Nephron progenitor cell (in vitro differentiated cells): ENCODE results near the gene PAXIP1.

ENCODE experiments used
- DNase-seq: peaks from one replicate; pipeline ENCODE4 v3.0.0; 2021
- H3K27ac Mint-ChIP-seq: 2 replicates; pipeline ENCODE4 v1.8.0; 2021; ENCODE audit warnings: mild to moderate bottlenecking, moderate library complexity, mixed read lengths
- H3K27me3 Mint-ChIP-seq: 2 replicates; pipeline ENCODE4 v1.8.0; 2021; ENCODE audit warnings: mild to moderate bottlenecking, low read depth, mixed read lengths; ENCODE audit not compliant: poor library complexity
- H3K36me3 Mint-ChIP-seq: 2 replicates; pipeline ENCODE4 v1.8.0; 2021; ENCODE audit warnings: low read depth, mixed read lengths
- H3K4me1 Mint-ChIP-seq: 2 replicates; pipeline ENCODE4 v1.8.0; 2021; ENCODE audit warnings: mixed read lengths
- H3K4me3 Mint-ChIP-seq: 2 replicates; pipeline ENCODE4 v1.8.0; 2021; ENCODE audit warnings: mild to moderate bottlenecking, moderate library complexity, mixed read lengths
- H3K9me3 Mint-ChIP-seq: 2 replicates; pipeline ENCODE4 v1.8.0; 2021; ENCODE audit warnings: mild to moderate bottlenecking, moderate library complexity, mixed read lengths
- TF ChIP-seq, protein P1 (sequence below): fragments of 200-600 bp; sonication (generic); IDR thresholded peaks from 2 replicates; pipeline ENCODE4 v1.5.0; 2021; ENCODE audit warnings: antibody characterized with exemption

Gene PAXIP1

GRCh38 chr7:154912871-154913637 lies 89.9 kb downstream of the PAXIP1 start:
- TF ChIP-seq, protein P1, sequence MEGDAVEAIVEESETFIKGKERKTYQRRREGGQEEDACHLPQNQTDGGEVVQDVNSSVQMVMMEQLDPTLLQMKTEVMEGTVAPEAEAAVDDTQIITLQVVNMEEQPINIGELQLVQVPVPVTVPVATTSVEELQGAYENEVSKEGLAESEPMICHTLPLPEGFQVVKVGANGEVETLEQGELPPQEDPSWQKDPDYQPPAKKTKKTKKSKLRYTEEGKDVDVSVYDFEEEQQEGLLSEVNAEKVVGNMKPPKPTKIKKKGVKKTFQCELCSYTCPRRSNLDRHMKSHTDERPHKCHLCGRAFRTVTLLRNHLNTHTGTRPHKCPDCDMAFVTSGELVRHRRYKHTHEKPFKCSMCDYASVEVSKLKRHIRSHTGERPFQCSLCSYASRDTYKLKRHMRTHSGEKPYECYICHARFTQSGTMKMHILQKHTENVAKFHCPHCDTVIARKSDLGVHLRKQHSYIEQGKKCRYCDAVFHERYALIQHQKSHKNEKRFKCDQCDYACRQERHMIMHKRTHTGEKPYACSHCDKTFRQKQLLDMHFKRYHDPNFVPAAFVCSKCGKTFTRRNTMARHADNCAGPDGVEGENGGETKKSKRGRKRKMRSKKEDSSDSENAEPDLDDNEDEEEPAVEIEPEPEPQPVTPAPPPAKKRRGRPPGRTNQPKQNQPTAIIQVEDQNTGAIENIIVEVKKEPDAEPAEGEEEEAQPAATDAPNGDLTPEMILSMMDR = no peak
- Mint-ChIP-seq H3K4me3 (no peak overlapping the region), H3K27ac (no peak overlapping the region), H3K27me3 (peaks cover 23% of the 10 kb centered on the region), H3K4me1 (peaks cover 6% of the 10 kb centered on the region), H3K36me3 (no peaks in the 10 kb centered on the region), H3K9me3 (peaks cover 31% of the 10 kb centered on the region)
- DNase-seq = no peak

GRCh38 chr7:154911862-154912455 lies 91.0 kb downstream of the PAXIP1 start:
- peaks cover 5% of the 10 kb centered on the region for H3K4me1 Mint-ChIP-seq
- H3K27ac Mint-ChIP-seq = no peak overlapping the region
- TF ChIP-seq, protein P1 = no peak
- peaks cover 23% of the 10 kb centered on the region for H3K27me3 Mint-ChIP-seq
- no peak for DNase-seq
- H3K36me3 Mint-ChIP-seq = no peaks in the 10 kb centered on the region
- H3K9me3 Mint-ChIP-seq = peaks cover 36% of the 10 kb centered on the region
- H3K4me3 Mint-ChIP-seq = no peak overlapping the region

- H3K4me1 Mint-ChIP-seq = peaks cover 5% of the 10 kb centered on the region
- H3K27me3 Mint-ChIP-seq = peaks cover 23% of the 10 kb centered on the region
- H3K36me3 Mint-ChIP-seq = no peaks in the 10 kb centered on the region
- H3K4me3 Mint-ChIP-seq = no peak overlapping the region
- H3K9me3 Mint-ChIP-seq = peaks cover 36% of the 10 kb centered on the region
- TF ChIP-seq, protein P1 = no peak
- DNase-seq = no peak
- no peak overlapping the region for H3K27ac Mint-ChIP-seq
Observed at GRCh38 chr7:154911411-154911810, 91.5 kb downstream of the PAXIP1 start.

DNA sequence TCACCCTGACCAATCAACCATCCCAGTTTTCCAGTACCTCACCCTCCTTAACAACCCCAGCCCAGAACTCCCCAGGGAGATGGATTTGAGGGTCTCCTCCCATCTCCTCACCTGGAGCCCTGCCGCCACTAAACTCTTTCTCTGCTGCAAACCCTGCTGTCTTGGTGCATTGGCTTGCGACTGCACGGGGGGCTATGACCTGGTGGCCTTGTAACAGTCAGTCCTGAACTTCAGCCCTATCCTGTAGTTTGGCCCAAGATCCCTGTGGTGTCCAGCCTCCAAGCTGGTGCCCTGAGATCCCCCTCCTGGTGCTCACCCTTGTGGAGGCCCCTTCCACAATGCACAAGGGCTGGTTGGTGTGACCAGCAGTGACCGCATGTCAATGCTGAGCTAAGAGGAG lies 91.9 kb downstream of the PAXIP1 start:
- no peak overlapping the region for H3K4me3 Mint-ChIP-seq
- H3K4me1 Mint-ChIP-seq = peaks cover 5% of the 10 kb centered on the region
- no peaks in the 10 kb centered on the region for H3K36me3 Mint-ChIP-seq
- DNase-seq = no peak
- peaks cover 36% of the 10 kb centered on the region for H3K9me3 Mint-ChIP-seq
- H3K27me3 Mint-ChIP-seq = peaks cover 23% of the 10 kb centered on the region
- TF ChIP-seq, protein P1 = no peak
- no peak overlapping the region for H3K27ac Mint-ChIP-seq

DNA sequence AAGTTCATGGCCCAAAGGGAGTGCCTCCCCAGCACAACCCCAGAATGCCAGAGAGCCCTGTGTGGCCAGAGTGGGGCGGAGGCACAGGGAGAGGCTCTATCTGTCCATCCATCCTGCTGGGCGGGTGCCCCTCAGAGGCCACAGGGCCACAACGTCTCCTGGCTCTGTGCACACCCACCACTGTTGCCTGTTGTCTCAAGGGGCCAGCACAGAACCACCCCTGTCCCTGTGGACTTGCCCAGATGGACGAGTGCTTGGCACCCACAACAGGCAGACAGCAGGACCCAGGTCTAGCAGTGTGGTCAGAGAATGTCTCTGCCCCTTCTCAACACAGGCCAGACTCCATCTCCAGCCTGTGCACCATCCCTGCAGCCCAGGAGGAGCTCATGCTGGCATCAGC lies 92.8 kb downstream of the PAXIP1 start:
- Mint-ChIP-seq H3K27me3 (peaks cover 26% of the 10 kb centered on the region), H3K27ac (no peak overlapping the region), H3K4me1 (peaks cover 5% of the 10 kb centered on the region), H3K4me3 (no peak overlapping the region), H3K9me3 (peaks cover 41% of the 10 kb centered on the region), H3K36me3 (no peaks in the 10 kb centered on the region)
- DNase-seq = no peak
- TF ChIP-seq, protein P1 = no peak
